HG03565 (cell line): ENCODE data around the gene CD2BP2.
A peak's percentile ranks its signal among the peaks of the same experiment; 100 is the strongest.

ENCODE experiments used
- ATAC-seq: cut with Tn5 transposase; IDR thresholded peaks from one replicate; pipeline ENCODE4 v1.9.1; 2021; ENCODE audit warnings: mild to moderate bottlenecking, moderate library complexity; ENCODE audit not compliant: unreplicated experiment

CD2BP2 gene

DNA sequence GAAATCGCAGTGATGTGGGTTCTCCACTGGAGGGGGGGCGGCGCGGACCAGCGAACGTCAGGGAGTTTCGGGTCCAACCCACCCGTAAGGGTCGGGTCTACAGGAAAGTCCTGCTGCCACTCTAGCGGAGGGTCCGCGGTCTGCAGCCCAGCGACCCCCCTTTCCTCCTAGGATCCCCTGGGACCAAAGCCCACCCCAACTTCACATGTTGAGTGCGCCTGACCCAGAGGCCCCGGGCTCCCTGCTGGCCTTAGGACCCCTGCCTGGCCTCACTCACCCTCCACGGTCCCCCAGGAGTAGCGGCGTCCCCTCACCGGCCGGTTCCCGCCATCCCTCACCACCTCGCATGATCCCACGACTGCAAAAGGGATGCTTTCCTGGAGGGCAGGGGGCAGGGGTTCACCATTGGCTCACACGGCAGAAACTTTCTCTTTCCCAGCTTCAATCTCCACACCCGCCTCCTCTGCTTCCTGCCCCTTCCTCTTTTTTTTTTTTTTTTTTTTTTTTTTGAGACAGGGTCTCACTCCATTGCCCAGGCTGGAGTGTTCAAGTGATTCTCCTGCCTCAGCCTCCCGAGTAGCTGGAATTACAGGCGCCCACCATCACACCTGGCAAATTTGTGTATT, 24.2 kb upstream of the CD2BP2 start:
- ATAC-seq: no peak

GRCh38 chr16:30378236-30379157, 23.4 kb upstream of the CD2BP2 start:
- ATAC-seq: peak; percentile 80

- ATAC-seq: peak; percentile 24
These were observed 22.7 kb upstream of the CD2BP2 start for GRCh38 chr16:30377812-30378235.

DNA sequence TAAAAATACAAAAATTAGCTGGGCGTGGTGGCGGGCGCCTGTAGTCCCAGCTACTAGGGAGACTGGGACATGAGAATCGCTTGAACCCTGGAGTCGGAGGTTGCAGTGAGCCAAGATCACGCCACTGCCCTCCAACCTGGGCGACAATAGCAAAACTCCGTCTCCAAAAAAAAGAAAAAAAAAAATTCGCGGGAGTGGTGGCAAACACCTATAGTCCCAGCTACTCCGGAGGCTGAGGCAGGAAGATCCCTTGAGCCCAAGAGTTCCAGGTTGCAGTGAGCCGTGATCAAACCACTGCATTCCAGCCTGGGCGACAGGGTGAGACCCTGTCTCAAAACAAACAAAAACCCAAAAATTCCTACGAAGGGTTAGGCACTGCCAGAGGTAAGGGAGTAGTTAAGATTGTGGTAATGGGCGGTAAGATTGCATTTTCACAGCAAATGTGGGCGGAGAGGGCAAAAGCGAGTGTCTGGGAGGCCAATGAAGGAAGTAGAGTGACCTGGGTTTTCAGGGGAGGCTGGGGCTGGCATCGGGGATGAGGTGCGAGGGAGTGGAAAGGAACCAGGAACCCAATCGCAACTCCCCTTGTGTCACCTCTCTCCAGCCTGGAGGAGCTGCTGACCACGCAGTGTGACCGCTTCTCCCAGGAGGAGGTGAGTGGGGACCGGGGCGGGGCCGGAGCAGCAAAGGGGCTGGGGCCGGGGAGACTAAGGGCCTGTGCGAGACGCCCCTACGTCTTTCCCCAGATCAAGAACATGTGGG, 22.1 kb upstream of the CD2BP2 start:
- no peak for ATAC-seq

- ATAC-seq: no peak
These were observed 21.4 kb upstream of the CD2BP2 start for GRCh38 chr16:30376461-30376902.

DNA sequence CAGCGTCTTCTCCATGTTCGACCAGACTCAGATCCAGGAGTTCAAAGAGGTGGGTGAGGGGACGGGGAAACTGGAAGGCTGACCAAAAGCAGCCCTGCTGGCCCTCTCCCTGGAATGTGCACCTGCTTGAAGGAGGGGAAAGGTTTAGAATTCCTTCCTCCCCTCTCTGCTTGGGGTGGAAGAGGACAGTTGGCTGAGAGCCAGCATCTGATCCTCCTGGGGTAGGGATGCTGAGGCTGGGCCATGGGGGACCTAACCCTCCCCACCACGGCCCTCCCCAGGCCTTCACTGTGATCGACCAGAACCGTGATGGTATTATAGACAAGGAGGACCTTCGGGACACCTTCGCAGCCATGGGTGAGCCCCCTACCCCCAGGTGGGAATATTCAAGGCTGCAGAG, 20.8 kb upstream of the CD2BP2 start:
- no peak for ATAC-seq

DNA sequence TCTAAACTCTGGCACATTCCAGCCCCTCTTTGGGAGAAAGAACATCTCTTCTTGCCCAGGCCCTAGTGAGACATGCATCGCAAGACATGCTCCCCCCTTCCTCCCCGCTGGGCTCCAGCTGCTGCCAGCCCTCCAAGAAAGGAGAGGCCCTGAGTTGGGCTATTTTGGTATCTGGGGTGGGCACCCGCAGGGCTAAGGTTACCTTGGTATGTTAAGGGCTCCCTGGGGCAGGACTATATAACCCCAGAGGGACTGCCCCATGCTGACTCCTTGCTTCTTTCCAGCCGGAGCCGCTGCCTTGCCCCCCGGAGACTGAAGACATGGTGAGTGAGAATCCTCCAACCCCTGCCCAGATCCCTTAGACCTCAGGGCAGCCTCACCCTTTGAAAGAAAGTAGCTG, 19.4 kb upstream of the CD2BP2 start, which contains the start of gene MYL11:
Gene MYL11 (plus strand): TSS at position 265 of the 400 bp plus-strand sequence. CDS start 56 bp downstream, at position 321.
- no peak for ATAC-seq

GRCh38 chr16:30372725-30373124, 17.6 kb upstream of the CD2BP2 start:
- ATAC-seq: no peak

GRCh38 chr16:30372038-30372712, 17.1 kb upstream of the CD2BP2 start:
- ATAC-seq: no peak

DNA sequence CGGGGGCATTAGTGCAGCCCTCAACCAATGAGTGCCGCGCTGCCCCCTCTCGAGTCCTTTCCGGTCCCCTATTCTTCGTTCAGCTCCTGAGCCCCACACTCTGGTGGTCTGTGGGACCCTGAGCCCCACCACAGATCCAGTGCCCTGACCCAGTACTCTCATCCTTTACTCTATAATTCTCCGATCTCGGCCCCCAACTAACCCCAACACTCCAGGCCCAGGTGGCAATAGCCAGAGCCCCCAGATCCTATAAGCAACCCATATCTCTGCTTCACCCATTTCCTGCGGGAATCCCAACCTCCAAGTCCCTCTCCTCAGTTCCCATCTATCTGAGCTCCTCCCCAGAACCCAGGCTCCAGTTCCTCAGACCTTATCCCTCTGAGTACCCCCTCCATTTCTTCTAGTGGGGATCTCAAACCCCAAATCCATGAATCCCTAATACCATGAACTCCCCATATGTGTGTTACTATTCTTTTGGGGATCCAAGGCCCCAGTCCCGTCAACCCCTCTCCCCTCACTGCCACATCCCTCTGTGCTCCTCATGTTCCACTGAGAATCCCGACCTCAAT, 16.2 kb upstream of the CD2BP2 start:
- ATAC-seq: no peak

DNA sequence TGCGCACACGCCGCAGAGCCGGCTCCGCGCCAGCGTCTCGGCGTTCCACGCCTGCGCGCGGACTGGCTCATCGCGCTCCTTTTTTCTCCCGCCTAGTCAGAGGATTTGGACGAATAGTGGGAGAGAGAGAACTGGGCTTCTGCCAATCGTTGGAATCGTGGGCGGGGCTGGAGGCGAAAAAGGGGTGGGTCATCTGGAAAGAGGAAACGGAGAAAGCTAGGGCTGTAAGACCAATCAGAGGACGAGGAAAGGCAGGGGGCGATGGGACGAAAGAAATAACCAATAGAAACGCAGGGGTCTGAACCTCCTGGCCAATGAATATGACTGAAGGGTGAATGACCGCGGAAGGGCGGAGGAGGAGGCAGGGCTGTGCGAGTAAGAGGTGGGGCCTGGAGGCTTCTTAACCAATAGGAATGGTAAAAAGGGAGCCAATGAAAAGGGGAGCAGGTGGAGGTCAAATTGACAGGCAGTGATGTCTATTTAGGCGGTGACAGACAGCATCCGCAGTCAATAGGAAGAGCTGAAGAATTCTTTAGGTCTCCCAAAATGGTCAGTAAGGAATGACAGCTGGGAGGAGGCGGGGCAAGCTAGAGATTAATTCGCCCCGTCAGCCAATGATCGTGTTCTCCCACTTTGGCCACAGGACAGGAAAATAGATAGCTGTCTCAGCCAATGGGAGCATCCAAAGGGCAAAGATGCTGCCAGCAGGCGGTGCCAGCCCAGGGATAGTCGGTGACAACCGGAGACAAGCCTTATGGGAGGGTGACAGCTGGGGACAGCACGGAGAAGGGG, 15.5 kb upstream of the CD2BP2 start, which contains the start of gene TBC1D10B:
Gene TBC1D10B (minus strand): TSS at position 39 of the 792 bp plus-strand sequence. CDS start 311 bp downstream, outside the sequence.
- ATAC-seq: peak; percentile 60

GRCh38 chr16:30369938-30370455, 14.9 kb upstream of the CD2BP2 start:
- peak; percentile 5 for ATAC-seq

DNA sequence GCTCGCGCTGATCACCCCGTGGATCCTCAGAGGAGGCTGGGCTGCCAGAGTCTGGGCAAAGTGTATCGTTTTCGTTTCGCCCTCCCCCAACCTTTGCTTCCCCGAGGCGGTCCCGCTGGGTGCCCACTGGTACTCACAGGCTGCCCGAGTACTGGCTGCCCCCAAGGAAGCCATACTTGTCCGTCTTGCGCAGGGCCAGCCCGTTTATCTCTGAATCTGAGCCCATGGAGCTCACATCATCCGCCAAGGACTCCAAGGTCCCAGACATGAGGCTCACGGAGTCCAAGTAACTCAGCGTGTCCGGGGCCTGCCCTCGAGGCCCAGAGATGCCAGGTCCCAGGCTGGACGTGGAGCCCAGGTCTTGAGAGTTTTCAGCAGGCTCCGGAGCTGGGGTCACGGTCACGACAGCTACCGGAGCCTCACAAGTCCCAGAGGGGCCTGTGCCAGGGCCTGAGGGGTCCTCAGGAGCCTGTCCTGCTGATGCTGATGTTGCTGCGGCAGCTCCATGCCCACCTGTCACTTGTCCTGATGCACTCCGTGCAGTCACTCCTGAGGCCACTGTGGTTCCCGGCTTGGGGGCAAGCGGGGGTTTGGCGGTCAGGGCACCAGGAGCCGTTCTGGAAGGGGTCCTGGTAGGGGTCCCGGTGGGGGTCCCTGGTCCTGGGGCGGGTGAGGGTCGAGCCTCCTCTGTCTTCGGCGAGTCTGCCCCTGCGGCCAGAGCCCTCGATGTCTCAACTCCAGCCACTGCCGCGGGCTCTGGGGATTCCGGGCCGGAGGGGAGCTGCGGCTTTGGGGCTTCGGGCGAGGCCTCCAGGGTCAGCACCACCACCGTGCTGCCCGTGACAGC, 14.2 kb upstream of the CD2BP2 start:
- ATAC-seq: no peak

GRCh38 chr16:30368792-30369090, 13.6 kb upstream of the CD2BP2 start:
- no peak for ATAC-seq

DNA sequence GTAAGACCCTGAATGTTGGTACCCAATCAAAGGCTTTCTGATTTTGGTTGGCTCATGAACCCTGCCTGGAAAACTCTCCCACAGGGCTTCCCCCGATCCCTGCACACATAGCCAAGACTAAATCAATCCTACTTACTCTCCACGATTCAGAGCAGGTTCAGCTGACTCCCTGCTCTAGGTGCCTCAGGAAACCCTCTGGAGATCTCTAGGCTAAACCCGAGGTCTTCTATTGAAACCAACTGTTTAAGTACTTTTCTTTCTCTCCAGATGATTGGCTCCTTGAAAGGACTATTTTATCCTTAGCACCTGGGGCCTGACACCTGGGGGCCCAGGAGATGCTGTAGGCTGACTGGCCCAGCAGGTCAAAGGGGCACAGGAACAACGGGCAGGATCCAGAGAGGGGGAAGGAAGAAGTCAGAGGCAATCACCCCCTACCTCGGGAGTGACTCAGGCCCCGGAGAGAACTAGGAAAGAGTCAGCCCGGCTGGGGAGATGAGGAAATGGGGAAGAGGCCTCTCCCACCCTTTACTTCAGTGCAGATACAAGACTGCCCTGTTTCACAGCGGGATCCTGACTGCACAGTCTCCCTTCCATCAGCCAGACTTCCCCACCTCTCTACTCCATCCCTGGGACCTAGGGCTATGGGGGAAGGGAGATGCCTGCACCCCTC, 13.1 kb upstream of the CD2BP2 start:
- ATAC-seq: no peak

DNA sequence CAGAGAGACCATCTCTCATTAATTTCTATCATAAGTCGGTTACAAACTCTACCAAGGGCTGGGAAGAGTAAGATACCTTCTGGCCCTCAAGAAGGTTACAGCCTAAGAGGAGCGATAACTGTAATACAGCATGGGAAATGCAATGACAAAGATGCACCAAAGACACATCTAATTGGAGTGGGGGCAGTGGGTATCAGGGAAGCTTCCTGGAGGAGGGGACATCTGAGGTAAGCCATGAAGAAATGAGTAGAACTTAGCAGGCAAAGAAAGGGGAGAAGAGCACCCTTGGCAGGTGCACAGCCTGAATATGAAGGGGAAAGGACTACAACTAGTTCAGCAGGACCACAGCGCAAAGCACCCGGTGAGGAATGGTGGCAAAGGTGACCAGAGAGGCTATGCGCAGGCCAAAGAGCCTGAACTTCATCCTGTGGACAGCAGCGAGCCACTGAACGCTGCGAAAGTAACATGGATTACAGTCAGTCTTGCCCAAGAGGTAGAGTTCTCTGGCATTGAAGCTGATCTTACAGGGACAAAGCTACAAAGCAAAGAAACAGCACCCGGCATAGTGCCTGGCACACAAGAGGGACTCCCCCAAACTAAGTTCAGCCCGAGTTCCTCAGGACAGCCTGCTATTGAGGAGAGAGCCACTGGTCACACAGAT, 12.4 kb upstream of the CD2BP2 start:
- no peak for ATAC-seq

DNA sequence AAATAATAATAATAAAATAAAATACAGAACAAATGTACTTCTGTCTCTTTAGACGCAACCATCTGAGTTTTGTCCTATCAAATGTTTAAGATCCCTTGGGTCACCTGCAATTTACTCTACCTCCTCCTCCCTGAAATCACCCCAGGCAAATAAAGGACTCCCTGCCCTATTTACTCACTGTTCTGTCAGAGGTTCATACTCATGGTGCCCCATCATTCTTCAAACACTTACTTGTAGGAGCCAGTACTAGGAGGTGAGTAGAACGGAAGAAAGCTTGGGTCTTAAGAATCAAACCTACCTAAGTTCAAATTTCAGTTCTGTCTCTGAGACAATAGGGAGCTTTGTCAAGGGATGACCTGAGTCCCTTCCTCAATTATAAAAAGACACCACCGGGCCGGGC, 11.4 kb upstream of the CD2BP2 start:
- no peak for ATAC-seq
